Measurements from ENCODE around the gene MCU. TPM values are rescaled to one million over a fixed set of nuclear protein-coding genes. Genes with fewer than 3 reads are reported as not detected.

MCU gene
- total and polyA plus RNA-seq, 2 of the 8 experiments (the other 6 are each of a cell fraction or from before 2014, with no cell fraction given), result 51.6 to 62.2 TPM

DNA sequence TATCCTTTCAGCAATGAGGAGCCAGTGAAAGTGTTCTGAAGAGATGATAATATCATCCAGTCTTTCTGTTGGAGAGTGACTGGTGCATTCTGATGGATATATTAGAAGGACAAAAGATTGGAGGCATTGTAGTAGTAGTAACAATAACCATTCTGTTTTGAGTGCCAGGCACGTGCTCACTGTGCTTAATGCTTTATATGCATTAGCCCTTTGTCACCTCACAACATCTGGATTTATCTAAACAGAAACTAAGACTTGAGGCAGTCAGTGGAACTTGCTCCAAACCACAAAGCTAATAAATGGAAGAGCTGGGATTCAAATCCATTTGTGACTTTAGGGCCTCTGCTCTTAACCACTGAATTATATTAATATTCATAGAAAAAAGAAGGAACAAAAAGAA is 117.1 kb downstream of the MCU start:
- Histone ChIP-seq H3K18ac (ENCODE audit: extremely low read depth, low read length) (no peak overlapping the region), H4K5ac (ENCODE audit: insufficient read length, low read depth, low read length) (no peak overlapping the region), H4K91ac (replicated peaks; ENCODE audit: insufficient read length, low read length) (no peak overlapping the region), H3K79me1 (ENCODE audit: low read depth, low read length) (no peaks in the 10 kb centered on the region), H3K56ac (replicated peaks; ENCODE audit: insufficient read length, low read depth, low read length) (no peak overlapping the region), H2BK12ac (ENCODE audit: low read depth, low read length) (no peak overlapping the region), H3K9me3 (ENCODE audit: insufficient read depth in 2 of 2, low read depth in 1 of 2, low read length in 1 of 2) (no peaks in the 10 kb centered on the region), H3K9ac (replicated peaks in 1 of 4; ENCODE audit: extremely low read depth in 1 of 4, low read depth in 3 of 4, low read length in 3 of 4) (no peak overlapping the region), H2AFZ (ENCODE audit: low read length) (no peak overlapping the region), H3K4ac (replicated peaks; ENCODE audit: insufficient read length, low read depth, low read length) (no peak overlapping the region), H3K27ac (ENCODE audit: low read depth, low read length) (no peak overlapping the region), H3K4me3 (ENCODE audit: extremely low read depth in 1 of 4, insufficient read depth in 2 of 4, low read depth in 3 of 4, low read length in 4 of 4) (no peak overlapping the region), H4K20me1 (replicated peaks in 1 of 2; ENCODE audit: control insufficient read depth in 1 of 2, insufficient read depth in 2 of 2, low read length in 2 of 2) (peaks cover 0 to 3% of the 10 kb centered on the region in 2 experiments), H3K4me1 (replicated peaks in 1 of 4; ENCODE audit: control insufficient read depth in 3 of 4, insufficient read depth in 4 of 4, low read length in 3 of 4) (peaks cover 0 to 11% (median 2%) of the 10 kb centered on the region in 4 experiments; a peak in 2 of 7 replicates), H3K23ac (ENCODE audit: insufficient read length) (no peak overlapping the region), H3K79me2 (ENCODE audit: control insufficient read depth in 1 of 2, insufficient read depth in 2 of 2, low read length in 2 of 2) (peaks cover 0 to 13% of the 10 kb centered on the region in 2 experiments; a peak in 2 of 4 replicates), H3K4me2 (ENCODE audit: insufficient read depth in 1 of 2, low read depth in 2 of 2, low read length in 2 of 2) (peak overlapping the region in 1 of 2 experiments; percentile 24; a peak in 1 of 4 replicates), H3K27me3 (replicated peaks in 1 of 4; ENCODE audit: control insufficient read depth in 3 of 4, extremely low read depth in 1 of 4, insufficient read depth in 3 of 4, low read length in 3 of 4) (no peaks in the 10 kb centered on the region), H2BK5ac (ENCODE audit: low read depth, low read length) (no peak overlapping the region), H2BK15ac (ENCODE audit: low read length) (no peak overlapping the region), H3K36me3 (ENCODE audit: control insufficient read depth in 2 of 4, insufficient read depth in 4 of 4, low read length in 3 of 4) (no peaks in the 10 kb centered on the region), H3K14ac (ENCODE audit: insufficient read length) (no peak overlapping the region), H2BK120ac (replicated peaks; ENCODE audit: low read depth, low read length) (no peak overlapping the region), H2AK5ac (ENCODE audit: low read depth, low read length) (no peak overlapping the region), H4K8ac (ENCODE audit: extremely low read depth, insufficient read depth, low read length) (no peak overlapping the region), H2BK20ac (ENCODE audit: low read length) (no peak overlapping the region), H3K23me2 (ENCODE audit: low read depth, low read length) (no peaks in the 10 kb centered on the region)
- POLR2A ChIA-PET (ENCODE audit: partially characterized antibody), result interaction anchor here (1.0 to 1.7 kb wide), 2 partner anchors 11 to 116 kb away, joined by 3 to 5 read pairs; no protein-coding TSS in a partner anchor
- FAIRE-seq (no peak), DNase-seq (ENCODE audit: low read depth in 1 of 2, low spot score in 2 of 2) (no peak)
- CTCF ChIA-PET (ENCODE audit: partially characterized antibody), result interaction anchor here (1.0 to 1.2 kb wide), 2 partner anchors 25 to 26 kb away, joined by 3 to 4 read pairs; no protein-coding TSS in a partner anchor
- WGBS, 2 experiments (ENCODE audit: extremely low coverage in 1 of 2, insufficient coverage in 1 of 2, insufficient read length in 1 of 2, insufficient replicate concordance in 2 of 2, low coverage in 1 of 2, low lambda C conversion rate in 2 of 2, missing lambda C conversion rate in 1 of 2), result 80% methylated on average over 1 of the region's 1 CpG; no CpG with 5 or more reads in 1 of the 2 experiments
- TF ChIP-seq, protein P1, sequence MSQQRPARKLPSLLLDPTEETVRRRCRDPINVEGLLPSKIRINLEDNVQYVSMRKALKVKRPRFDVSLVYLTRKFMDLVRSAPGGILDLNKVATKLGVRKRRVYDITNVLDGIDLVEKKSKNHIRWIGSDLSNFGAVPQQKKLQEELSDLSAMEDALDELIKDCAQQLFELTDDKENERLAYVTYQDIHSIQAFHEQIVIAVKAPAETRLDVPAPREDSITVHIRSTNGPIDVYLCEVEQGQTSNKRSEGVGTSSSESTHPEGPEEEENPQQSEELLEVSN (IDR thresholded peaks at IDR 0.05), result no peak
- no peak for TF ChIP-seq JUND (IDR thresholded peaks at IDR 0.05; ENCODE audit: low read length)
